ENCODE results near the gene BCAR3.

Gene BCAR3

GRCh38 chr1:93728480-93729131 lies 47.0 kb upstream of the BCAR3 start:
- TF ChIP-seq REST (IDR thresholded peaks at IDR 0.05; ENCODE audit: low read depth) (no peak), NFIC (IDR thresholded peaks at IDR 0.05) (no peak), USF1 (IDR thresholded peaks at IDR 0.05) (no peak), CREB1 (IDR thresholded peaks at IDR 0.05; ENCODE audit: low read depth) (no peak), RAD21 (IDR thresholded peaks at IDR 0.05; ENCODE audit: low read depth) (no peak), EP300 (IDR thresholded peaks at IDR 0.05; ENCODE audit: borderline replicate concordance) (no peak), TAF1 (IDR thresholded peaks at IDR 0.05; ENCODE audit: low read depth) (no peak), ZBTB7A (IDR thresholded peaks at IDR 0.05; ENCODE audit: low read depth) (no peak), CEBPB (IDR thresholded peaks at IDR 0.05) (no peak), EGR1 (IDR thresholded peaks at IDR 0.05) (no peak), FOXM1 (IDR thresholded peaks at IDR 0.05; ENCODE audit: borderline replicate concordance, low read depth) (no peak), YY1 (IDR thresholded peaks at IDR 0.05; ENCODE audit: low read depth) (no peak), TEAD4 (IDR thresholded peaks at IDR 0.05) (no peak), TCF12 (IDR thresholded peaks at IDR 0.05; ENCODE audit: low read depth) (no peak)
- TF ChIP-seq, protein P1, sequence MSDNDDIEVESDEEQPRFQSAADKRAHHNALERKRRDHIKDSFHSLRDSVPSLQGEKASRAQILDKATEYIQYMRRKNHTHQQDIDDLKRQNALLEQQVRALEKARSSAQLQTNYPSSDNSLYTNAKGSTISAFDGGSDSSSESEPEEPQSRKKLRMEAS (IDR thresholded peaks at IDR 0.05): no peak

- TF ChIP-seq USF1 (IDR thresholded peaks at IDR 0.05) (no peak), NFIC (IDR thresholded peaks at IDR 0.05) (no peak), TAF1 (IDR thresholded peaks at IDR 0.05; ENCODE audit: low read depth) (no peak), TEAD4 (IDR thresholded peaks at IDR 0.05) (no peak), EP300 (IDR thresholded peaks at IDR 0.05; ENCODE audit: borderline replicate concordance) (no peak), EGR1 (IDR thresholded peaks at IDR 0.05) (no peak), REST (IDR thresholded peaks at IDR 0.05; ENCODE audit: low read depth) (no peak)
- TF ChIP-seq, protein P1 (IDR thresholded peaks at IDR 0.05): no peak
Observed at GRCh38 chr1:93723733-93724270, 42.2 kb upstream of the BCAR3 start.

- TF ChIP-seq USF1 (IDR thresholded peaks at IDR 0.05): no peak
- no peak for TF ChIP-seq RAD21 (IDR thresholded peaks at IDR 0.05; ENCODE audit: low read depth)
Observed at GRCh38 chr1:93723110-93723509, 41.5 kb upstream of the BCAR3 start.

GRCh38 chr1:93722081-93723031 lies 40.7 kb upstream of the BCAR3 start:
- TF ChIP-seq YY1 (IDR thresholded peaks at IDR 0.05; ENCODE audit: low read depth) (no peak), NFIC (IDR thresholded peaks at IDR 0.05) (peak; percentile 74), TCF12 (IDR thresholded peaks at IDR 0.05; ENCODE audit: low read depth) (peak; percentile 72), REST (IDR thresholded peaks at IDR 0.05; ENCODE audit: low read depth) (no peak), TAF1 (IDR thresholded peaks at IDR 0.05; ENCODE audit: low read depth) (no peak), CREB1 (IDR thresholded peaks at IDR 0.05; ENCODE audit: low read depth) (no peak), FOXM1 (IDR thresholded peaks at IDR 0.05; ENCODE audit: borderline replicate concordance, low read depth) (peak; percentile 53), EGR1 (IDR thresholded peaks at IDR 0.05) (no peak), TEAD4 (IDR thresholded peaks at IDR 0.05) (peak; percentile 47; the same call in 1 of the 2 replicates), ZBTB7A (IDR thresholded peaks at IDR 0.05; ENCODE audit: low read depth) (peak; percentile 66; the same call in 1 of the 2 replicates), RAD21 (IDR thresholded peaks at IDR 0.05; ENCODE audit: low read depth) (peak; percentile 19; the same call in 1 of the 2 replicates), EP300 (IDR thresholded peaks at IDR 0.05; ENCODE audit: borderline replicate concordance) (peak; percentile 81; the same call in 1 of the 2 replicates), USF1 (IDR thresholded peaks at IDR 0.05) (no peak), CEBPB (IDR thresholded peaks at IDR 0.05) (no peak)
- TF ChIP-seq, protein P1 (IDR thresholded peaks at IDR 0.05): no peak
